Measurements from ENCODE around the gene SH3BP4.

Gene SH3BP4

GRCh38 chr2:234986390-234986789, 34.6 kb downstream of the SH3BP4 start:
- no peak for DNase-seq
- ATAC-seq (ENCODE audit: insufficient read depth, low read depth), result no peak
- TF ChIP-seq CTCF (IDR thresholded peaks at IDR 0.05; ENCODE audit: borderline replicate concordance, extremely low read depth, low read length, poor library complexity, severe bottlenecking) (no peak), EZH2 (IDR thresholded peaks at IDR 0.05; ENCODE audit: borderline replicate concordance, low read depth, low read length, severe bottlenecking) (no peak)
- Histone ChIP-seq H4K20me1 (ENCODE audit: insufficient read depth, low read length) (no peaks in the 10 kb centered on the region), H3K4me2 (ENCODE audit: insufficient read depth, low read length) (no peak overlapping the region), H3K27me3 (ENCODE audit: insufficient read depth, low read length, poor library complexity) (peaks cover 15% of the 10 kb centered on the region), H3K9ac (ENCODE audit: low read depth, low read length) (no peak overlapping the region), H3K36me3 (ENCODE audit: insufficient read depth, low read length) (no peaks in the 10 kb centered on the region), H3K79me2 (ENCODE audit: insufficient read depth, low read length) (no peaks in the 10 kb centered on the region), H3K9me3 (ENCODE audit: insufficient read depth, low read length, severe bottlenecking) (no peaks in the 10 kb centered on the region), H3K4me1 (ENCODE audit: insufficient read depth, low read length) (no peaks in the 10 kb centered on the region), H3K4me3 (ENCODE audit: low read depth in 1 of 2, low read length in 2 of 2) (no peak overlapping the region), H3K27ac (ENCODE audit: low read length) (no peak overlapping the region), H2AFZ (ENCODE audit: low read depth, low read length) (no peak overlapping the region)

DNA sequence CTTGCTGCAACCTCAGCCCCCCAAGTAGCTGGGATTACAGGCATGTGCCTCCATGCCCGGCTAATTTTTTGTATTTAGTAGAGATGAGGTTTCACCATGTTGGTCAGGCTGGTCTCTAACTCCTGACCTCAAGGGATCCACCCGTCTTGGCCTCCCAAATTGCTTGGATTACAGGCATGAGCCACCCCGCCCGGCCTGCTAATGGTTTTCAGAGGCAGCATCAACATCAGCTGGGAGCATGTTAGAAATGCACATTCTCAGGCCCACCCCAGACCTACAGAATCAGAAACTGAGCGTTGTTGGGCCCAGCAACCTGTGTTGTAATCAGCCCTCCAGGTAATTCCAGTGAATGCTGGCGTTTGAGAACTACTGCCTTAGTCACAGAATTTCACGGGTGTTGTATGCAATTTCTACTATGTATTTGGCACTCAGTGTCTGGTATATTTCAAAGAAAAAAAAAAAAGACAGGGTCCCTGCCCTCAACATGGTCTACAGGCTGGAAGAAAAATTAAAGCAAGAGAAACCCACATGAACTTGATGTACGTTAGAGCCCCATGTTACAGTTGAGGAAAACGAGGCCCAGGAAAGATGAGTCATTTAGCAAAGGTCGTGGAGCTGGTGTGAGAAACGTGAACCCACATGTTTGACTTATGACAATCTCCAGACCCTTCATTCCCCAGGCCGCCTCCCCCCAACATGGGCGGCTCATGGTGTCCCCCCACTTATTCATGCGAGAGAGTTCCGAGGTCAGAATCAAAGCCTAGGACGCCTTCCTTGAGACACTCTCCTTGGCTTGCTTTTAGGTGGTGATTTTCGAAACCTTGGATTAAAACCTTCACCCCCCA, 35.3 kb downstream of the SH3BP4 start:
- H2AFZ ChIP-seq (ENCODE audit: low read depth, low read length), result no peak overlapping the region
- H3K9ac ChIP-seq (ENCODE audit: low read depth, low read length), result no peak overlapping the region
- no peaks in the 10 kb centered on the region for H3K9me3 ChIP-seq (ENCODE audit: insufficient read depth, low read length, severe bottlenecking)
- no peak for DNase-seq
- no peaks in the 10 kb centered on the region for H4K20me1 ChIP-seq (ENCODE audit: insufficient read depth, low read length)
- H3K27me3 ChIP-seq (ENCODE audit: insufficient read depth, low read length, poor library complexity), result peaks cover 16% of the 10 kb centered on the region
- H3K36me3 ChIP-seq (ENCODE audit: insufficient read depth, low read length), result no peaks in the 10 kb centered on the region
- H3K4me2 ChIP-seq (ENCODE audit: insufficient read depth, low read length), result no peak overlapping the region
- no peak overlapping the region for H3K4me3 ChIP-seq (ENCODE audit: low read depth in 1 of 2, low read length in 2 of 2)
- no peaks in the 10 kb centered on the region for H3K79me2 ChIP-seq (ENCODE audit: insufficient read depth, low read length)
- H3K27ac ChIP-seq (ENCODE audit: low read length), result no peak overlapping the region
- H3K4me1 ChIP-seq (ENCODE audit: insufficient read depth, low read length), result no peaks in the 10 kb centered on the region
- ATAC-seq (ENCODE audit: insufficient read depth, low read depth), result no peak
- TF ChIP-seq CTCF (IDR thresholded peaks at IDR 0.05; ENCODE audit: borderline replicate concordance, extremely low read depth, low read length, poor library complexity, severe bottlenecking) (no peak), EZH2 (IDR thresholded peaks at IDR 0.05; ENCODE audit: borderline replicate concordance, low read depth, low read length, severe bottlenecking) (no peak)

DNA sequence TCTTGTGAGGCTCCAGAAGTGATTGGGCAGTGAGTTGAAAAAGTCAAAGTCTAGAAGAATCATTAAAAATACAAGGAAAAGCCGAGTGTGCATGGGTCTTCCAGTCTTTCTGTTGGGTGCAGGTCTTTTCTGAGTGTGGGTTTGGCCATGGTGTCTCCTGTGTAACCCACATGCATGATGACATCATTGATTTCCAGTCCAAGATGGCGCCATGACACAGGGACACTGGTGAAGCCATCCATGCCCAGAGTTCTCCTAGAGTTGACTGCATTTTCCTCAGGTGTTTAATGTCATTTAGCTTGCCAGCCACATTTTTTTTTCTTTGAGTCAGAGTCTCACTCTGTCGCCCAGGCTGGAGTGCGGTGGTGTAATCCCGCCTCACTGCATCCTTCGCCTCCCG, 35.9 kb downstream of the SH3BP4 start:
- Histone ChIP-seq H3K27ac (ENCODE audit: low read length) (no peak overlapping the region), H4K20me1 (ENCODE audit: insufficient read depth, low read length) (no peaks in the 10 kb centered on the region)
- DNase-seq, result no peak

More for the DNA sequence above, 35.9 kb downstream of the SH3BP4 start:
- no peak for ATAC-seq (ENCODE audit: insufficient read depth, low read depth)
- no peaks in the 10 kb centered on the region for H3K4me1 ChIP-seq (ENCODE audit: insufficient read depth, low read length)
- H3K4me3 ChIP-seq (ENCODE audit: low read depth in 1 of 2, low read length in 2 of 2), result no peak overlapping the region
- H3K9me3 ChIP-seq (ENCODE audit: insufficient read depth, low read length, severe bottlenecking), result no peaks in the 10 kb centered on the region
- peaks cover 9% of the 10 kb centered on the region for H3K27me3 ChIP-seq (ENCODE audit: insufficient read depth, low read length, poor library complexity)
- H3K36me3 ChIP-seq (ENCODE audit: insufficient read depth, low read length), result no peaks in the 10 kb centered on the region
- TF ChIP-seq CTCF (IDR thresholded peaks at IDR 0.05; ENCODE audit: borderline replicate concordance, extremely low read depth, low read length, poor library complexity, severe bottlenecking), result no peak
- TF ChIP-seq EZH2 (IDR thresholded peaks at IDR 0.05; ENCODE audit: borderline replicate concordance, low read depth, low read length, severe bottlenecking), result no peak
- H3K79me2 ChIP-seq (ENCODE audit: insufficient read depth, low read length), result no peaks in the 10 kb centered on the region
- no peak overlapping the region for H3K4me2 ChIP-seq (ENCODE audit: insufficient read depth, low read length)
- no peak overlapping the region for H3K9ac ChIP-seq (ENCODE audit: low read depth, low read length)
- no peak overlapping the region for H2AFZ ChIP-seq (ENCODE audit: low read depth, low read length)

Measured in DND-41 (cell line).